ENCODE measurements around the gene RC3H1. TPM values are rescaled to one million over a fixed set of nuclear protein-coding genes. Genes with fewer than 3 reads are reported as not detected.
"Not testable (repeated sequence)": the region's sequence is repeated elsewhere in the genome, so short reads cannot be mapped to it uniquely, and the experiment has no call there.

Gene RC3H1
- total and polyA plus RNA-seq, 2 experiments from 2014 or later: 6.8 to 24.5 TPM

- no peak overlapping the region for H2AFZ ChIP-seq
- H4K20me1 ChIP-seq (replicated peaks; ENCODE audit: insufficient read depth): peaks cover 19% of the 10 kb centered on the region
- H3K27ac Mint-ChIP-seq: no peak overlapping the region
- no peaks in the 10 kb centered on the region for H3K9me3 Mint-ChIP-seq
- H3K79me2 ChIP-seq (replicated peaks; ENCODE audit: insufficient read depth): peaks cover 73% of the 10 kb centered on the region
- H3K27me3 ChIP-seq (ENCODE audit: insufficient read depth): no peaks in the 10 kb centered on the region
- H3K4me2 ChIP-seq: no peak overlapping the region
- DNase-seq (ENCODE audit: low spot score): no peak
- no peak for TF ChIP-seq ZNF114 (CRISPR knock-in tag; IDR thresholded peaks at IDR 0.05)
- no peak for ATAC-seq
- H3K4me1 ChIP-seq (ENCODE audit: insufficient read depth): no peaks in the 10 kb centered on the region
- no peaks in the 10 kb centered on the region for H3F3A ChIP-seq (replicated peaks; ENCODE audit: low read depth)
- H3K4me3 ChIP-seq: no peak overlapping the region
- no peaks in the 10 kb centered on the region for H3K4me1 Mint-ChIP-seq
- no peak overlapping the region for H3K27ac ChIP-seq (ENCODE audit: low read depth)
- peaks cover 20% of the 10 kb centered on the region for H3K36me3 ChIP-seq (ENCODE audit: insufficient read depth)
- no peak overlapping the region for H3K4me3 Mint-ChIP-seq
- peaks cover 20% of the 10 kb centered on the region for H3K36me3 Mint-ChIP-seq (ENCODE audit: low read depth)
- H3K9me2 ChIP-seq (ENCODE audit: insufficient read depth): no peaks in the 10 kb centered on the region
- no peaks in the 10 kb centered on the region for H3K27me3 Mint-ChIP-seq (ENCODE audit: insufficient read depth, low read depth, poor library complexity)
Measured at GRCh38 chr1:173995475-173995874, 26.7 kb downstream of the RC3H1 start.

GRCh38 chr1:173993948-173994347 lies 28.2 kb downstream of the RC3H1 start:
- peaks cover 20% of the 10 kb centered on the region for H3K36me3 Mint-ChIP-seq (ENCODE audit: low read depth)
- not testable (repeated sequence) for H3K4me3 Mint-ChIP-seq; H3K9me3 Mint-ChIP-seq; H3K4me2 ChIP-seq; ATAC-seq; H3K4me3 ChIP-seq; H3K27me3 Mint-ChIP-seq (ENCODE audit: insufficient read depth, low read depth, poor library complexity); H3K4me1 ChIP-seq (ENCODE audit: insufficient read depth); DNase-seq (ENCODE audit: low spot score); H3K27ac Mint-ChIP-seq; H2AFZ ChIP-seq; H3K27me3 ChIP-seq (ENCODE audit: insufficient read depth); H3K27ac ChIP-seq (ENCODE audit: low read depth); H3K9me2 ChIP-seq (ENCODE audit: insufficient read depth); H3K4me1 Mint-ChIP-seq; H3F3A ChIP-seq (replicated peaks; ENCODE audit: low read depth)
- H4K20me1 ChIP-seq (replicated peaks; ENCODE audit: insufficient read depth): peaks cover 16% of the 10 kb centered on the region
- H3K36me3 ChIP-seq (ENCODE audit: insufficient read depth): peaks cover 20% of the 10 kb centered on the region
- peaks cover 58% of the 10 kb centered on the region for H3K79me2 ChIP-seq (replicated peaks; ENCODE audit: insufficient read depth)

- Mint-ChIP-seq H3K27ac (no peak overlapping the region), H3K36me3 (ENCODE audit: low read depth) (peaks cover 27% of the 10 kb centered on the region)
Measured at GRCh38 chr1:173988068-173988467, 34.1 kb downstream of the RC3H1 start.

GRCh38 chr1:173986951-173987350 lies 35.2 kb downstream of the RC3H1 start:
- Histone ChIP-seq H3K79me2 (replicated peaks; ENCODE audit: insufficient read depth) (no peaks in the 10 kb centered on the region), H3K27me3 (ENCODE audit: insufficient read depth) (no peaks in the 10 kb centered on the region), H2AFZ (no peak overlapping the region), H3K27ac (ENCODE audit: low read depth) (no peak overlapping the region), H3K4me1 (ENCODE audit: insufficient read depth) (no peaks in the 10 kb centered on the region), H3K4me2 (no peak overlapping the region), H3F3A (replicated peaks; ENCODE audit: low read depth) (no peaks in the 10 kb centered on the region), H3K4me3 (no peak overlapping the region), H3K9me2 (ENCODE audit: insufficient read depth) (no peaks in the 10 kb centered on the region), H4K20me1 (replicated peaks; ENCODE audit: insufficient read depth) (peaks cover 21% of the 10 kb centered on the region), H3K36me3 (ENCODE audit: insufficient read depth) (peaks cover 36% of the 10 kb centered on the region)
- H3K27me3 Mint-ChIP-seq (ENCODE audit: insufficient read depth, low read depth, poor library complexity): no peaks in the 10 kb centered on the region
- no peak for ATAC-seq
- no peaks in the 10 kb centered on the region for H3K9me3 Mint-ChIP-seq
- no peak overlapping the region for H3K4me3 Mint-ChIP-seq
- peaks cover 20% of the 10 kb centered on the region for H3K36me3 Mint-ChIP-seq (ENCODE audit: low read depth)
- DNase-seq (ENCODE audit: low spot score): no peak
- no peak overlapping the region for H3K27ac Mint-ChIP-seq
- H3K4me1 Mint-ChIP-seq: no peaks in the 10 kb centered on the region
- TF ChIP-seq CTCF (conservative IDR thresholded peaks at IDR 0.05; ENCODE audit: low read depth in 2 of 2): no peak
- no peak for TF ChIP-seq CREB1 (CRISPR knock-in tag; IDR thresholded peaks at IDR 0.05; ENCODE audit: low read depth)
- TF ChIP-seq REST (IDR thresholded peaks at IDR 0.05; ENCODE audit: unreplicated experiment): no peak
- TF ChIP-seq ZNF331 (CRISPR knock-in tag; IDR thresholded peaks at IDR 0.05; ENCODE audit: low read depth): no peak
- TF ChIP-seq STAT1 (IDR thresholded peaks at IDR 0.05; ENCODE audit: unreplicated experiment): no peak

More at GRCh38 chr1:173988068-173988467, 34.1 kb downstream of the RC3H1 start:
- H3K27ac ChIP-seq (ENCODE audit: low read depth): no peak overlapping the region
- Mint-ChIP-seq H3K9me3 (no peaks in the 10 kb centered on the region), H3K27me3 (ENCODE audit: insufficient read depth, low read depth, poor library complexity) (no peaks in the 10 kb centered on the region), H3K4me3 (no peak overlapping the region), H3K4me1 (no peaks in the 10 kb centered on the region)
- peaks cover 32% of the 10 kb centered on the region for H3K36me3 ChIP-seq (ENCODE audit: insufficient read depth)
- no peak overlapping the region for H3K4me3 ChIP-seq
- TF ChIP-seq ZNF114 (CRISPR knock-in tag; IDR thresholded peaks at IDR 0.05) (no peak), POLR2AphosphoS5 (IDR thresholded peaks at IDR 0.05; ENCODE audit: low read depth) (no peak), STAT1 (IDR thresholded peaks at IDR 0.05; ENCODE audit: unreplicated experiment) (no peak), CREB1 (CRISPR knock-in tag; IDR thresholded peaks at IDR 0.05; ENCODE audit: low read depth) (no peak)
- DNase-seq (ENCODE audit: low spot score): no peak
- H4K20me1 ChIP-seq (replicated peaks; ENCODE audit: insufficient read depth): peaks cover 16% of the 10 kb centered on the region
- H3K4me1 ChIP-seq (ENCODE audit: insufficient read depth): no peaks in the 10 kb centered on the region
- H3K79me2 ChIP-seq (replicated peaks; ENCODE audit: insufficient read depth): peaks cover 4% of the 10 kb centered on the region; the same call in 1 of the 2 replicates
- no peak overlapping the region for H3K4me2 ChIP-seq
- no peaks in the 10 kb centered on the region for H3F3A ChIP-seq (replicated peaks; ENCODE audit: low read depth)
- no peaks in the 10 kb centered on the region for H3K9me2 ChIP-seq (ENCODE audit: insufficient read depth)
- no peaks in the 10 kb centered on the region for H3K27me3 ChIP-seq (ENCODE audit: insufficient read depth)
- H2AFZ ChIP-seq: no peak overlapping the region
- no peak for ATAC-seq

Data from GM23338 (cell line).